HL-60/S4 (cell line): ENCODE measurements around the gene ZNF394.

ENCODE experiments used
- in situ Hi-C: fragments of 300-500 bp; cut with MboI; formaldehyde crosslinking; loops from 2 replicates; pipeline ENCODE4 v1.14.3; 2022; ENCODE audit warnings: low sequenced_read_pairs

The ZNF394 gene

DNA sequence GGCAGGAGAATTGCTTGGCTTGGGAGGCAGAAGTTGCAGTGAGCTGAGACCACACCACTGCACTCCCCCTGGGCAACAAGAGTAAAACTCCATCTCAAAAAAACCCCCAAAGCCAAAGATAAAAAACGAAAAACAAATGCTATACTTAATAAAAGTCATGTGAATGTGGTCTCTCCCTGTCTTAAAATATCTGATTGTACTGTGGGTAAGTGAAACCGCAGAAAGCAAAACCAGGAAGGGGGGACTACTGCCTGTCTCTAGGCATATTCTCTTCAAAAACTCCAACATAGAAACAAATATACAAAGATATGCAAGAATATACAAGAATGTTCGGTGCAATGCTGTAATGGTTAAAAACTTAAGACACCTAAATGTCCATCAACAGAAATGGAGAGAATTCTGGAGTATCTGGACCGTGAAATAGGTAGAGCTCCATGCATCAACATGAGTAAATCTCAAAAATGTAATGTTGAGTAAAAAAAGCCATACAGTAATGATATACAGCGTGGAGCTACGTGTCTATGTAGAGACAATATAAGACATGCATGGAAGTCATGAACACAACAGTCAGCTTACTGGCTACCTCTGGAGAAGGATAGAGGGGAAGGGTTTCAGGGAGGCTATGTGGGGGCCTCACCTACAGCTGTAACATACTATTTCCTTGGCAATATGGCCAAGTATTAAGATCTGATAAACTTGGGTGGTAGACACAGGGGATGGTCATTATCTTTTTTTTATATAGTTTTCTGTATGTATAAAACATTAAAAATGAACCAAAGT, 2.1 kb downstream of the ZNF394 start:
- in situ Hi-C loops = no loop called here

DNA sequence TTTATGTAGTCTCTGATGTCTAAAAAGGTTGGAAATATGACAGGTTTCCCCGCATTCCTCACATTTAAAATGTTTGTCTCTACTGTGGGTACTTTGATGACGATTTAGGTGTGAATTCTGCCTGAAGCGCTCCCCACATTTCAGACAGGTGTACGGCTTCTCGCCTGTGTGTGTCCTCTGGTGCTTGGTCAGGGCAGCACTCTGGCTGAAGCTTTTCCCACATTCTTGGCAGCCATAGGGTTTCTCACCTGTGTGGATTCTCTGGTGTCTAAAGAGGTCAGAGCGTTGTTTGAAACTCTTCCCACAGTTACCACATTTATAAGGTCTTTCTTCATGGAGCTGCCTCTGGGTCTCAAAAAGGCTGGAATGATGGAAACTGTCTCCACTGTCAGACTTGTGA, 6.3 kb downstream of the ZNF394 start:
- in situ Hi-C loops = no loop called here

DNA sequence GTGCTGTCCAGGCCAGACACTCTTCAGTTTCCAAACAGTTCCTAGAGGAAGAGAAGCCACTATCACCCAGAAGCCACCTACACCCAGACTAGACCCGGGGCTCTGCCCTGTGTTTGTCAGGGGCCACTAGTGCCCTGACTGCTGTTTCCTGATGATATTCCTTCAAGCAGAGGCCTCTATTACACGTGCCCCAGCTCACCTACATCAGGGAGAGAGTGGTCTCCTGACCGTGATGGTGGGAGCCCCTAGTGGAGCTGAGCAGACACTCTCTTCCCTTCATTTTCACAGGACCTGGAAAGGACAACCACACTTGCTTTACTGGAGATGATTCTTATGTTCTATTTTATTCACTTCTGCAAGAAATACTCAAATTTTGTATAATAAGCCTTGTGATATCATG, 9.2 kb downstream of the ZNF394 start:
- in situ Hi-C loops = no loop called here

DNA sequence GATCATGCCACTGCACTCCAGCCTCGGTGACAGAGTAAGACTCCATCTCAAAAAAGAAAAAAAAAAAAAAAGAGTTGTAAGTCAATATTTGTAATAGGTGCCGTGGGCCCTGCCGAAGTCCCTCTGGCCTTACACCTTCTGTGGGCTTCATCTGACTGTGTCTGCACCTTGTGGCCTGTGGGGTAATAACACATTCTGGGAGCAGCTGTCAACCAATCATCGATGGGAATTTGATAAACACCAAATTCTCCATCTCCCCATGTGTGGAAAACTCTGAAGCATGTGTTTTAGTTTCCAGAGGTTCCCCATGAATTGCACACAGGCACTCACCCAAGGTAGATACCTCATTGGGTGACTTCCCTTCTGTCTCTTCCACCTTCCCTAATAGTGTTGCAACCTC, 10.8 kb downstream of the ZNF394 start:
- in situ Hi-C loops = no loop called here

DNA sequence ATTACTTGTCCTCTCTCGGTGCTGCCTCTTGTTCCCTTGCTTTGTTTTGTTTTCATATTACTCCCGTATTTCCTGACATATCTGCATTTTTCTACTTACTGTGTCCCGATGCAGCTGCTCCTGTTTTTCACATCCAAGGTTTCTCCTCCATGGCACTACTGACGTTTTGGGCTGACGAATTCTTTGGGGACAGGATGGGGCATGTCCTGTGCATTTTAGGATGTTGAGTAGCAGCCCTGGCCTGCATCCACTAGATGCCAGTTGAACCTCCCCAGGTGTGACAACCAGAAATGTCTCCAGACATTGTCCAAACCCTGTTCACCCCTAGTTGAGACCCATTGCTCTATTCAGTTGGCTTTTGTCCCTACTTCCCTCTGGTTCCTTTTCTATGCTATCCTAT, 15.0 kb downstream of the ZNF394 start:
- in situ Hi-C loops = no loop called here

DNA sequence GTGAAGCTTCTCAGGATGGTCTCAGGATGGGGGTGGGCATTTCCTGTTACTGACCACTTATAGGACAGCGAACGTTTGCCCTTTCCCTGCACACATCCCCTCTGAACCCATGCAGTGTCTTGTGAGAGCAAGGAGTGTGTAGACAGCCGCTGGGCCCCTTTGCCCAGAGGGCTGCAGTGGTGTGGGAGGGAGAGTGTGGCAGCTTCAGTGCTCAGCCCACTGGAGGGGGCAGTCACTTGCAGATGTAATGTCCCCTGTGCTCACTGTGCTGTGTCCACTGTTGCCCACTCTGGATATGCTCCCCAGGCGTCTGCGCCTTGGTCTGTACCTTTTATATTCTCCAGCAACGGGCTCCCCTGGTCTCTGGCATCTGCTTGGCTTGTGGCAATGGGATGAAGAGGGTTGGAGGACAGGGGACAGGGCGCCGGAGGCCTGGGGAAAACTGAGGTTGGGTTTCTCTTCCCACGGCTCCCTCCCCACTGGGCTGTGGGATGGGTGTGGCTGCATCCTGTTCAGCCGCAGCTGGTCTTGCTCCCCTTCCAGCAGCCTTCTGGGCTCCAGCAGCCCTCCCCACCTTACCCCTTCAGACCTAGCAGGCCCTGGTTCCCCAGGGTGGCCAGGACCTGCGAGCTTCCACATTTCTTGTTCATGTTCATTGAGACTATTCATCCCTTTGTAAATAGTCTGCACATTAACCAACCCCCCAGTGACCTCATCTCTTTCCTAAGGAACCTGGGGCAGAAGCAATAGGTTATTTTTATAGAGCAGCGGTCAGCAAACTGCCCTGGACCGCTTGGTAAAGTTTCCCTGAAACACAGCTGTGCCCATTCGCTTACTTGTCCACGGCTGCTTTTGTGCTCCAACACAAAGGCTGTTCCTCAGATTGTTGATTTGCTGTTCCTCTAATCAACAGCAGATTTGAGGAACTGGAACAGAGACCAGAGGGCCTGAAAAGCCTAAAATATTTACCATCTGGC, 21.3 kb downstream of the ZNF394 start:
- in situ Hi-C loops = no loop called here

DNA sequence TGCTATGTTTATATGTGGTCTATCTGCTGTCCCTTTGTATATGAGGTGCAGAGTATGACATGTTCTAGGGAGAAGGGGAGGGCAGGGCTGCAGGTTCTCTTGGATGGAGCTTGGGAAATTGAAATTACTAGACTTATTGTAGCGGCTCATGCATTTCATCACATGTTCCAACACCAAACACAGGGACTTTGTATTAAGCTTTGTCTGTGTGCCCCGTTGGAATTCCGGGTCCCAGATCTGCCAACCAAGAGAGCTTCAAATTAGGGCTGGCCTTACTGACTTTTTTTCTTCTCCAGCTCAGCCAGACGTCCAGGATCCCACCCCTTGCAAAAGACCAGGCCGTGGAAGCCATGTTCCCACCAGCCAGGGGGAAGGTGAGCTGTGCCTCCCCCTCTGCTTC, 24.0 kb downstream of the ZNF394 start:
- in situ Hi-C loops = no loop called here

DNA sequence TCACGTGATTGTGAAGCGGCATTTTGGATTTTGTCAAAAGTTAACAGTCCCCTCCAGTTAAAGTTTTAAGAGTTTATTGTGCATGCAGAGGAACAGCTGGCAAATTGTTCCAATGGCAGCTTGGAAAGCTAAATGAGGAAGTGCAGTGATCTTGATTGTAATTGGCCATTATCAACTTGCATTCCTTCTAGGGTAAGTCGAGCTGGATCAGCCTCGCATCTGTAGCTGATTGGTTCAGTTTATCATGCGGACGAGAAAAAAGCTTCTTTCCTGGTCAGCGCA, 26.8 kb downstream of the ZNF394 start:
- in situ Hi-C loops = no loop called here

DNA sequence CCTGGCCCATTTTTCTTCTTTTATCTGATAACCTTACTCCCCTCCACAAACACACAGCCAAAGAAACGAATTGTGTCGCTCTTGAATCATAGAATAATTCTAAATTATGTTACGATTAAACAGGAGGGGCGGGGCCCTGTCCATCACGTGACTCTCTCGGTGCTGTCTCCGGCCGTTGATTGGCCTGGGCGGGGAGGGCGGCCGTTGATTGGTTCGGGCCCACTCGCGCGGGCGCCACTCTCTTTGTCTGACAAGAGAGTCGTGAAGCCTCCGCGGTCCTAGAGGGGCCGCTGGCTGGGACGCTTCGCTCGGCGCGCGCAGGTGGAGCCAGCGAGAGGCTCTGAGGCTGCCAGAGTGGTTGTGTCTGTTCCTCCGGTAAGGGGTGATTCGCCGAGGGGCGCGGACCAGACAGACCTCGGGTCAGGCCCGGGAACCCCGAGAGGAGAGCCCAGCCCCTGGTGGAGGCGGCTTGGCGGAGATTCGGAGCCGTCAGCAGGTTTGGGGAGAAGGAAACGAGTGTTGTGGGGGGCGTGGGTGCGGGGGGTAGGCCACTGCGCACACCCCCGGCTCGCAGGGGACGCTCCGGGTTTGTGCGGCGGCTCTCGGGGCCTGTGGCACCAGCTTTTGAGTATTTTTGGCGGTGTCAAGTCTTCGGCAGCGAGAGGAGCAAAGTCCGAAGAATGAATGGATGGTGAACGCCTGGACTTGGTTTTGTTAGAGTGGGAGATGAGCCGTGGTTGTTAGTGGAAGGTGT, 27.3 kb downstream of the ZNF394 start, which contains the start of gene ZNF789:
TSS of gene ZNF789 (plus strand) at position 330 of the 754 bp plus-strand sequence. CDS start 3,567 bp downstream, outside the sequence.
- in situ Hi-C loops = no loop called here

DNA sequence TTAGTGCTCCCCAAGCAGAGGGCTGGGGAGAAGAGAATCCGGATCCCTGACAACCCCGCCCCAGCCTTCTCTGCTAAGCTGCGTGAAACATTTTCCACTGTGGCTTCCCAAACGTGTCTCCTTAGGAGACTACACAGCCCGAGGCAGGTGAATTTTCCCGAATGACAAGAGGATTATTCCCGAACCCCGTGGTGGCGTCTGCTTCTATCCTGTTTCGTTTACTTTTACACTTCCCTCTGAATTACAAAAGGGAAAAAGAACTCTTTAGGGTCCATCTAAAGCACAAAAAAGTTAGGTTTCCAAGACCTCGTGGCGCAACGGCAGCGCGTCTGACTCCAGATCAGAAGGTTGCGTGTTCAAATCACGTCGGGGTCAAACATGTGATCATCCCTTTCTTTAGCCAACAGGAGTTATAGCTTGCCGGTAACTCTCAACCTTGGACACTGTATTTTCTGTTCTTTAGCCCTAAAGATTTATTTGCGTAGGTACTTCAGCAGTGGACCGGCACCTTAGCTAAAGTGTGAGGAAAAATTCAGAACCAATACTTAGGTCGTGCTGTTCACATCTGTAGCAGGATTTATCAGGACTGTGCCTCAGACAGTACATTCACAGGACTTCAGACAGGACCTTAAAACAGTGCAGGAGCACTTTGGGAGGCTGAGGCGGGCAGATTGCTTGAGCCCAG, 30.6 kb downstream of the ZNF394 start:
- in situ Hi-C loops = no loop called here

DNA sequence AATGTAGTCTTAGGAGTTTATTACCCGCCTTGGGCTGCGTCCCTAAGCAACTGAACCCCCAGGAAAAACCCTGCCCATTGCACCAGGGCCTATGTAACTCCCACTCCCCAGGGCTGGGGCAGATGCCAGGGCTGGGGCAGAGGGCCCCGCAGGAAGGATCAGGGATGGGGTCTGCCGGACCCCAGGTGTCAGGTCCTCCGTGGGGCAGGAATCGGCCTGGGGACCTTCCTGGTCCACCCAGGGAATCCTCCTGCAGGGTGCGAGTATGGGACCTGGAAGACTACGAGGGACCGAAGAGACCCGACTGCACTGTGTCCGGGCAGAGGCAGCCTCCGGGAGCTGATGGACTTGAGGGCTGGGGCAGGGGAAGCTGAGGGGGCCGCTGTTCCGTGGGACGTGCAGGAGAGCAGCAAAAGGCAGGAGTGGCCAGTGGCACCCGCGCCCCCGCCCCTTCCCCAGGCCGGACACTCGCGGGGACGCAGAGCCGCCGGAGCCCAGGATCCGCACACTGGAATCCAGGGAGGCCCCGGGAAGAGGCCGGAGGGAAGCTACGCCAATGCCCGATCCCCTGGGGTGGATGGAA, 31.7 kb downstream of the ZNF394 start:
- in situ Hi-C loops = no loop called here

DNA sequence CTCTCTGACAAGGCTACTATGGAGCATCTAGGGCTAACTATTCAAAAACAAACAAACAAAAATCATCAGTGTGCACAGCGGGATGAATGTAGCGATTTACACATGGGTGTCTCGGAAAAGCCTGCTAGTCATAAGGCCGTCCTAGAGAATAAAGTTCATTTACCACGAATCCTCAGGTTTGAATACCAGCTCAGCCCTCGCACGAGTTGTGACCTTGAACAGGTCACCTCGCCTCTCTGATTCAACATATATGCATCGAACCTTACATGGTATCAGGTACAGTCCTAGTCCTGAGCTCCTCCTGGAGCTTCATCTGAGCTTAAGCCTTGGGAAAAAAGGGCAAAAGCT, 34.7 kb downstream of the ZNF394 start:
- in situ Hi-C loops = no loop called here

DNA sequence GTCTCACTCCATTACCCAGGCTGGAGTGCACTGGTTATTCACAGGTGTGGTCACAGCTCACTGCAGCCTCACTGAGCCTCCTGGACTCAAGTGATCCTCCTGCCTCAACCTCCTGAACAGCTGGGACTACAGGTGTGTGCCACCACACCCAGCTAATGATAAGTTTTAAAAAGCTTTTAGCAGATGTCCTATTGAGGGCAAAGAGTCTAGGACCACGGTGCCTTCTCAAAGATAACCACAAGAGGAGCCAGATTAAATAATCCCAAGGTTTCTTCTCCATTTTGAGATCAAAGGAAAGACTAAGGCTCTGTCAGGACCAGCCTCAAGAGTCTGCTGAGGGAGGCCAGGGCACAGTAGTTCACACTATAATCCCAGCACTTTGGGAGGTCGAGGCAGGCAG, 38.9 kb downstream of the ZNF394 start:
- in situ Hi-C loops = no loop called here

DNA sequence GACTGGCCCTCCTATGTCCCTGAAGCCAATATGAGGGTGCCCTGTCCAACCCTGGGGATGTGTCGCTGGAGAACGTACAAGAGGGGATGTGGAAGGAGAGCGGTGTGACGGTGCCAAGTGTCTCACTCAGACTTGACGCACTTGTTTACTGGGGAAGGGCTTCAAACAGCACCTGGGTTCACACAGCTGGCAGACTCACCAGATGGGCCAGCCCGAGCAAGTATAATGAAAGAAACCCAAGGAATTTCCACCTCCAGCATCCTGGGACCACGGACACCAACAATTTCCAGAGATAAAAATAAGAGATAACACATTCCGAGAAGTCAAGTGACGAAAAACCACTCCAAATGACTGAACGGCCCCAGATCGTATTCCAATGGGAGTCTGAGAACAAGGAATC, 39.4 kb downstream of the ZNF394 start:
- in situ Hi-C loops = no loop called here

DNA sequence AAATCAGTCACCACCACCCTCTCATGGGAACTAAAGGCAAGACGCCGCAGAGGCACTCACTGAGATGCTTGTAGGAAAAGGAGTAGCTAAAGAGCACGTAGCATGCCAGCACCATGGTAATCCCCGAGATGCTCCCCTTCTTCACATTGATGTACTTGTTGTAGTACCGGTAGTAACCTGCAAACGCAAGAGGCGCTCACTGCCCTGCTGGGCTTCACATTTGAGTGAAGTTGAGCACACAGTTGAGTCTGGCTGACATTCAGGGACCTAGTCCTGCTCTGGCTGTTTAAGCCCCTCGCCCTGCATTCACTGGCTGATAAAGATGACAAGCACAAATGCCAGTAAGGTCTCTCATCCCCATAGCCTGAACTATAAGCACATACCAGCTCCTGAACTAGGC, 41.0 kb downstream of the ZNF394 start:
- in situ Hi-C loops = no loop called here

DNA sequence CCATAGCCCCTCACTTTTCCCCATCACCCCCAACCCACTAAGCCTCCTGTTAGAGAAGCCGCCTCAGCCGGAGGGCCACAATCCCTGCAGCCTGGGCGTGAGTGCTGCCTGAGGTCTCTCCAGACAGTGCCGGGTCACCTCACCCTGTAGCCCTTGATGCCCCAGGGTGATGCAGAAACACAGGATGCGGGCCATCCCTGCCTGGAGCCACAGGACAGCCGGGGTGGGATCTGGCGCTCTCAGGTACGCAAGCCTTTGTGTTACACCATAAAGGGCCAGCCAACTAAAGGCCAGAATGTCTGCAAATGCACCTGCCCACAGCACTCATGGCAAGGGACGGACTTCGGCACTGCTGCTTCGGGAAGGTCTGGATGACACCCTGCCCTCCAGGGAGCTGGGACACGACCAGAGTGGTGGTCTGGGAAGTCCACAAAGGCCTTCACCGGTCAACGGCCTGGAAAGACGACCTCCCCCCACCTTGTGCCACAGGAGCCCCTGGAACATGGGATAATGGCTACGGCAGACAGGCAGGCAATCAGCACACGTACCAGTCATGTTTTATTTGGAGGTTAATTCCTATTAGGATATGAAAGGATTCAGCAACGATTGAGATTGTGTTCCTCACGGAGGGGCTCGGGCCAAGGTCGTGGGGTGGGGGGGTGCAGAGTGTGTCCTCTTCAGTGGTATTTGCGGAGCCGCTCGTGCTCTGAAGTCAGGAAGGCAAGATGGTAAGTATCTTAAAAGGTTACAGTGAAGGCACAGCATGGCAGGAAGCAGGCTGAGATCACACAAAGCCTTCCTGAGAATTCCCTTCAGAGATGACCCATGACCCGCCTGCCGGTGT, 42.2 kb downstream of the ZNF394 start:
- in situ Hi-C loops = no loop called here

DNA sequence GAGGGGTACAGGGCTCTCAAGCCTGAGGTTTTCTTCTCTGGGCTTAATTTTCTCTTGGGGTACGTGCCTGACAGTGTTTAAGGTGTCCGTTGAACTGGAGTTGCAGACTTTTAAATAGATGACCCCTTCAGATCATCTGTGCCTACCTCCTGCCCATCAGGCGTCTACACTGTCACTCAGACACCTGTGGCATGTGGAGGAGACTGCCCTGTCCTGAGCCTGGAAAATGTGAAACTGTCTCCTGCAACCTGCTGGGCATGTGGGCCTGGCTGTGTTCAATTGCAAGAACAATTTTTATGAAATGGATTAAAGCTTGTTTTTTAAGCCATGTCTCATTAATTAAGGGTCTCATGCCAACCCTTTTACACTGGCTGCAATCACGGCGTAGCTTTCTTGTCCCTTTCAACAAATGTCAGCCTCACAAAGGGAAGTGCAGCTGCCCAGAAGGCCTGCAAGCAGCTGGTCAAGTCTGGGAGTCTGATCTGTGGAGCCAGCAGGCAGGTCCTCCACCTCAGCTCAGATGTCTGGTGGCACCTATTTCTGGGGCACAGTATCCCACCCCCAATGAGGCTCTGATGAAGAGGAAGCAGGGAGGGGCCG, 42.9 kb downstream of the ZNF394 start:
- in situ Hi-C loops = no loop called here

DNA sequence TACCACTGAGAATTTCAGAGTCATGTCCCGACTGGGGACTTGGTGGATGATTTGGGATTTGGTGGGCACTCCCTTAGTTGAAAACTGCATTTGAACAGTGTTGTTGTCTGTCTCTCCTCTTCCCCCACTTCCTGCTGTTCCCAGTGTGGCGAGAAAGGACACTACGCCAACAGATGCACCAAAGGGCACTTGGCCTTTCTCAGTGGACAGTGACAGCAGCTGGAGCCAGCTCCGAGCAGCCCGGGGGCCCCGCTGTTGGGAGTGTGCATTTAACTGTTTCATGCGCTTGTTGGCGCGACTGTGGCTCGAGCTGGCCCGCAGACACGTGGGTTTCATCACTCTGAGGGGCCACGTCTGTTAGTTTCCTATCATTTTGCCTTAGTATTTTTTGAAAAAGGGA, 43.8 kb downstream of the ZNF394 start:
- in situ Hi-C loops = no loop called here

DNA sequence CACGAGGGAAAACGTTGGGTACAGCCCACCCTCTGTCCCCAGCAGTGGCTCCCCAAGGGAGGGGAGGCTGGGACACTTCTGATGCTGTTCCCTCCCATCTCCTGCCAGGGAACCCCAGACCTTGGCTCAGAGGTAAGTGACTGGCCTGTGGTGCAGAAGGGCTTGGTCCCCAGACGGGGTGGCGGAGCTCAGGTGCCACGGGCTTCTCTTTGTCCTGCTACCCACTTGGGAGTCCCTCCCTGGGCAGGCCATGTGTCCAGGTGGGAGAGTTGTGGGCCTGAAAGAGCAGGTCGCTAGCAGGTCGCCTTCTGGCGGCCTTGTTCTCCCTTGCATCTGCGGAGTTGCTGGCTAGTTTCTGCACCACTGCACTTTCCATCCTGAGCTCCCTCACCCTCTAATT, 44.2 kb downstream of the ZNF394 start:
- in situ Hi-C loops = no loop called here
